Mucosa of descending colon (tissue), 3 donors: ENCODE results near the gene XRN1. TPM values are rescaled to one million over a fixed set of nuclear protein-coding genes. Genes with fewer than 3 reads are reported as not detected.

Experiments
- ATAC-seq: fragments of 200-7000 bp; cut with Tn5 transposase; one replicate; pipeline ENCODE4 v1.9.1; 2020; ENCODE audit warnings: mild to moderate bottlenecking, moderate library complexity
- DNase-seq, 3 donors: peaks; one replicate each; pipeline ENCODE4 v3.0.0-alpha.2; 2020
- H3K36me3 ChIP-seq: fragments of 200-600 bp; one replicate; pipeline ENCODE4 v1.8.0; 2021; ENCODE audit warnings: low read depth, mild to moderate bottlenecking
- H3K4me1 ChIP-seq: fragments of 200-600 bp; one replicate; pipeline ENCODE4 v1.8.0; 2021; ENCODE audit warnings: low read depth, mild to moderate bottlenecking
- H3K4me3 ChIP-seq: fragments of 200-600 bp; one replicate; pipeline ENCODE4 v1.8.0; 2021; ENCODE audit warnings: mild to moderate bottlenecking
- H3K9me3 ChIP-seq: fragments of 200-600 bp; one replicate; pipeline ENCODE4 v1.8.0; 2021; ENCODE audit warnings: mild to moderate bottlenecking
- intact Hi-C, 2 donors: fragments of 100-400 bp; cut with DNase I in 1 of 2; cut with micrococcal nuclease in 1 of 2; formaldehyde crosslinking; loops; one replicate each; pipeline versions ENCODE4 v1.11.0 to v1.11.1; 2022; cut with DNase I, micrococcal nuclease
- total RNA-seq, 3 donors: library from RNA; stranded (reverse); fragmentation: NEBNext Ultra II Directional in 2 of 3; extraction: Animal tissue kit (Norgen Biotek cat#: 25700) in 2 of 3; gene quantifications; one replicate each; pipeline versions ENCODE4 v1.2.1 to v1.2.4, GENCODE V29; 2021 to 2023
- TF ChIP-seq, protein P1 (sequence below): fragments of 200-600 bp; IDR thresholded peaks from one replicate; pipeline ENCODE4 v1.8.0; 2022; ENCODE audit warnings: antibody characterized with exemption, mild to moderate bottlenecking
- donor health status: DM: no; HTN: no; CAD: no; lungs with moderate emphysema.
- donor health status: DM: no; HTN: no; CAD: no.
- donor health status: DM: no; HTN: yes; CAD: no.

Gene XRN1
- total RNA-seq, 3 donors from 2014 or later, result 57.3 to 60.7 (median 59.4) TPM

DNA sequence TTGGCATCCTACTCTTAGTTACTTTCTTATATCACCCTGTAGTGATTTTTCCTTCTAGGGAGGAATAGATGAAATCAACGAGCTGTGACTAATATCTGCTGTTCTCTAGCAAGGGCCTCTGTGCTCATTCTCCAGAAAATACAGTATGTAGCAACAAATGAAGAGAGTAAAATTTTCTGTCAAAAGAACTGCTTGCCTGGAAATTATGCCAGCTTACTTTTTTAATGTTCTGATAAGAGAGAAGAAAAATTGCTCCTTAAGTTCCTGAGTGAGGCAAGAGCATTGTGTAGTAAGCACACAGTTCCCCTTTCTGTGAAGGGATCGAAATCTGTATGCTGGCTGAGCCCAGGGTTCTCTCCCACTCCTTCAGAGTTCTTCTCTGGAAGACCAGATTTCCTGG lies 171.1 kb downstream of the XRN1 start:
- H3K4me3 ChIP-seq, result no peak overlapping the region
- no peak for DNase-seq
- no peaks in the 10 kb centered on the region for H3K36me3 ChIP-seq
- intact Hi-C loops, result no loop called here
- ATAC-seq, result no peak
- H3K4me1 ChIP-seq, result no peaks in the 10 kb centered on the region
- TF ChIP-seq, protein P1, sequence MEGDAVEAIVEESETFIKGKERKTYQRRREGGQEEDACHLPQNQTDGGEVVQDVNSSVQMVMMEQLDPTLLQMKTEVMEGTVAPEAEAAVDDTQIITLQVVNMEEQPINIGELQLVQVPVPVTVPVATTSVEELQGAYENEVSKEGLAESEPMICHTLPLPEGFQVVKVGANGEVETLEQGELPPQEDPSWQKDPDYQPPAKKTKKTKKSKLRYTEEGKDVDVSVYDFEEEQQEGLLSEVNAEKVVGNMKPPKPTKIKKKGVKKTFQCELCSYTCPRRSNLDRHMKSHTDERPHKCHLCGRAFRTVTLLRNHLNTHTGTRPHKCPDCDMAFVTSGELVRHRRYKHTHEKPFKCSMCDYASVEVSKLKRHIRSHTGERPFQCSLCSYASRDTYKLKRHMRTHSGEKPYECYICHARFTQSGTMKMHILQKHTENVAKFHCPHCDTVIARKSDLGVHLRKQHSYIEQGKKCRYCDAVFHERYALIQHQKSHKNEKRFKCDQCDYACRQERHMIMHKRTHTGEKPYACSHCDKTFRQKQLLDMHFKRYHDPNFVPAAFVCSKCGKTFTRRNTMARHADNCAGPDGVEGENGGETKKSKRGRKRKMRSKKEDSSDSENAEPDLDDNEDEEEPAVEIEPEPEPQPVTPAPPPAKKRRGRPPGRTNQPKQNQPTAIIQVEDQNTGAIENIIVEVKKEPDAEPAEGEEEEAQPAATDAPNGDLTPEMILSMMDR, result no peak
- no peaks in the 10 kb centered on the region for H3K9me3 ChIP-seq

DNA sequence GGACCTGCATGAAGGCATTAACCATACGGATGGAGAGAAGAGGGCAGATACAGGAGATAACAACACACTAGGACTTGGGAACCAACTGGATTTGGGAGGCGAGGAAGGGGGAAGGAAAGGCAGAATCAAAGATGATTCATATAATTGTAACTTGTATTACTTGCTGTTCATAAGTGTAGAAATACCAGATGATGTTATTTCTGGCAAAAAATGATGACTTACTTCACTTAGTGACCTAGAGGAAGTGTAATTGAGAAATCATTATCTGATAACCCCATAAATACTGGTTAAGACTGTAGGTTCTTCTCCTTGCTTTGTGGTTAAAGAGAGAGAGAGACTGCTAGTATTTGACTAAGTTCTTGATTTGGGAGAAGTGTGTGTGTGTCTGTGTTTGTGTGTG lies 172.0 kb downstream of the XRN1 start:
- no peaks in the 10 kb centered on the region for H3K9me3 ChIP-seq
- TF ChIP-seq, protein P1, result no peak
- H3K36me3 ChIP-seq, result no peaks in the 10 kb centered on the region
- H3K4me3 ChIP-seq, result no peak overlapping the region
- intact Hi-C loops, result no loop called here
- ATAC-seq, result no peak
- no peaks in the 10 kb centered on the region for H3K4me1 ChIP-seq
- DNase-seq, result no peak

DNA sequence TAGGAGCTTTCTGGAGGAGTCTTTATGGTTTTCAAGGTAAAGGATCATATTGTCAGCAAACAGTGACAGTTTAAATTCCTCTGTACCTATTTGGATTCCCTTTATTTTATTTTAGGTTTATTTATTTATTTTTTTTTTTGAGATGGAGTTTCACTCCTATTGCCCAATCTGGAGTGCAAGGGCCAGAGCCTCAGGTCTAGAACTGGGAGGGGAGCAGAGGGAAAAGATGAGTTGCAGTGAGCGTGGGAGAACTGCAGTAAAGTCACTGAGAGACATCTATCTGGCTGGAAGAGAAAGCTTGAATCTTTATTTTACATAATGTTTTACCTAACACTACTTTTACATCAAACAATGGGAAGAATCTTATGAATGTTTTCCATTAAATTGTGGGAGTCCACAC lies 172.9 kb downstream of the XRN1 start:
- ATAC-seq, result no peak
- Histone ChIP-seq H3K36me3 (no peaks in the 10 kb centered on the region), H3K4me3 (no peak overlapping the region), H3K4me1 (no peaks in the 10 kb centered on the region), H3K9me3 (no peaks in the 10 kb centered on the region)
- intact Hi-C loops, result no loop called here
- TF ChIP-seq, protein P1, result no peak
- no peak for DNase-seq

DNA sequence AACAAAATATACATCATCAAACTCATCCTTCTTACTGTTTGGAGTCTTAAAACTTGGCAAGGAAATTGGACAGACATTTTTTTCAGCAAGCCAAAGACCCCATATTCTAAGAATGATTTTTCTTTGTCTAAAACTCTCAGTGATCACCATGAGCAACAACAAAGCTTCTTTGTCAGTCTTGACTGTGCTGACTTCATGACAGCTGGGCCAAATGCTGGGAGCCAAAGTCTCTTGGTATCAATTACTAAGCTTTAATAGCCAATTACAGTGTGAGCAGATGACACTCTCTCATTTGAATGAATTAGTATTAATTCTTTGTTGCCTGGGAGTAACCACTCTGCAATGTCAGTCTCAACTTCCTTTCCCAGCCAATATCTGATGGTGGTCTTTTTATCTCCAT lies 174.3 kb downstream of the XRN1 start:
- ATAC-seq (no peak), DNase-seq (no peak)
- Histone ChIP-seq H3K36me3 (no peaks in the 10 kb centered on the region), H3K4me3 (no peak overlapping the region), H3K9me3 (no peaks in the 10 kb centered on the region), H3K4me1 (no peaks in the 10 kb centered on the region)
- intact Hi-C loops, result no loop called here
- TF ChIP-seq, protein P1, result no peak

DNA sequence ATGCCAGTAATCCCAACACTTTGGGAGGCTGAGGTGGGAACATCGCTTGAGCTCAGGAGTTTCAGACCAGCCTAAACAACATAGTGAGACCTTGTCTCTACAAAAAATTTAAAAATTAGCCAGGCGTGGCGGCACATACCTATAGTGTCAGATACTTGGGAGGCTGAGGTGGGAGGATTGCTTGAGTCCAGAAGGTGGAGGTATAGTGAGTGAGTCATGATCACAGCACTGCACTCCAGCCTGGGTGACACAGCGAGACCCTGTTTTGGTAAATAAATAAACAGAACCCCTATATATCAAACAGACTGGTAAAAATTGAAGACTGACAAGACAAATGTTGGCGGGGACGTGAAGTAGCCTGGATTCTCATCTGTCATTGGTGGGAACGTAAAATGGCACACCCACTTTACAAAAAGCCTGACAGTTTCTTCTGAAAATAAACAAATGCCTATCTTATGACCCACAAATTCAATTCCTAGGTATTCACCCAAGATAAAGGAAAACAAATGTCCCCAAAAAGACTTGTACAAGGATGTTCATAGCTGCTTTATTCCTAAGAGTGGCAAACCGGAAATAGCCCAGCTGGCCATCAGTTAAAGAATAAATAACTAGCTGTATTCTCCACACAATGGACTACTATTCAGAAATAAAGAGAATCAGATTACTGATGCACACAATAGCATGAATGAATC lies 175.5 kb downstream of the XRN1 start:
- ATAC-seq (no peak), DNase-seq (no peak)
- Histone ChIP-seq H3K4me3 (no peak overlapping the region), H3K9me3 (no peaks in the 10 kb centered on the region), H3K36me3 (no peaks in the 10 kb centered on the region), H3K4me1 (no peaks in the 10 kb centered on the region)
- intact Hi-C loops, result no loop called here
- TF ChIP-seq, protein P1, result no peak

DNA sequence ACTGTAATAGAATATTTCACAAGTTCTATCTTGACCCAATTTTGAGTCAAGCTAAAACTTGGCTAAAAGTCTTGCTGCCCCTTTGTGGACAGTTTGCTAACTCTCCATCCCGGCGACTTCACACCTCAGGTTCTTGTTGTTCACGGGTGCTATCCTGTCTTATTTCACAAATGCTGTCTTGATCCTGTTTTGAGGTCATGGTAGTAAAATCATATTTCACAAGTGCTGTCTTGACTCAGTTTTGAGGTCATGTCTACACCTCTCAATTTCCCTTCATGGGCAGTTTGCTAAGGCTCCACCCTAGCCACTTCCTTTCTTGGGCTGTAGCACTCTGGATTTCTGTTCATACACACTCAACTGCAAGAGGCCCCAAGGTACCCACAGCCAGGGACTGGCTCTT lies 177.4 kb downstream of the XRN1 start:
- intact Hi-C loops, result no loop called here
- Histone ChIP-seq H3K4me3 (no peak overlapping the region), H3K9me3 (no peaks in the 10 kb centered on the region), H3K36me3 (no peaks in the 10 kb centered on the region), H3K4me1 (no peaks in the 10 kb centered on the region)
- ATAC-seq, result peak; percentile 36
- DNase-seq, result no peak
- TF ChIP-seq, protein P1, result no peak
